BE2C (cell line): ENCODE results near the gene GPR162.

Experiments used
- DNase-seq: peaks from one replicate; pipeline ENCODE4 v3.0.0-alpha.2; 2020
- H3K27me3 ChIP-seq: fragments of 250-450 bp; sonication (Bioruptor Pico); 2 replicates; pipeline ENCODE4 v1.5.1; 2020; ENCODE audit warnings: mild to moderate bottlenecking
- H3K36me3 ChIP-seq: fragments of 250-450 bp; sonication (Bioruptor Pico); 2 replicates; pipeline ENCODE4 v1.5.1; 2020; ENCODE audit warnings: mild to moderate bottlenecking
- H3K4me1 ChIP-seq: fragments of 250-450 bp; sonication (Bioruptor Pico); 2 replicates; pipeline ENCODE4 v1.5.1; 2020
- H3K4me3 ChIP-seq: 2 replicates; pipeline ENCODE4 v1.5.1; 2011; ENCODE audit warnings: low read depth, low read length
- H3K9me3 ChIP-seq: fragments of 250-450 bp; sonication (Bioruptor Pico); 2 replicates; pipeline ENCODE4 v1.5.1; 2020
- TF ChIP-seq, protein P1 (sequence below): IDR thresholded peaks from 2 replicates; pipeline ENCODE4 v1.5.1; 2012; ENCODE audit warnings: mild to moderate bottlenecking, low read depth, low read length

GPR162 gene

DNA sequence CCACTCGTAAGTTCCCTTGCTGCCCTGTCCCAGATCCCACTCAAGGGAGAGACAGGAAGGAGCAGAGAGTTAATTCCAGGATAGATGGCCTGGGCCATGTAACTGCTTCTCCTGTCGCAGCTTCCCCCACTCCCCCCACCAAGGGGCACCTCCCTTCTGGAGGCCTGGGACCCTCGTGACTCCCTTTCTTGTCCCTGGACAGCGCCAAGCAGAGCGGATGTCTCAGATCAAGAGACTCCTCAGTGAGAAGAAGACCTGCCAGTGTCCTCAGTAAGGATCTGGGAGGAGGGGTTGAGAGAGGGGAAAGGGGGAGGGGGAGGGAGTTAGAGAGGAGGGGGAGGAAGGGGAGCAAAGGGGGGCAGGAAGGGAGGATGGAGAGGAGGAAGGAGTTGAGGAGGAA lies 3.0 kb upstream of the GPR162 start:
- TF ChIP-seq, protein P1, sequence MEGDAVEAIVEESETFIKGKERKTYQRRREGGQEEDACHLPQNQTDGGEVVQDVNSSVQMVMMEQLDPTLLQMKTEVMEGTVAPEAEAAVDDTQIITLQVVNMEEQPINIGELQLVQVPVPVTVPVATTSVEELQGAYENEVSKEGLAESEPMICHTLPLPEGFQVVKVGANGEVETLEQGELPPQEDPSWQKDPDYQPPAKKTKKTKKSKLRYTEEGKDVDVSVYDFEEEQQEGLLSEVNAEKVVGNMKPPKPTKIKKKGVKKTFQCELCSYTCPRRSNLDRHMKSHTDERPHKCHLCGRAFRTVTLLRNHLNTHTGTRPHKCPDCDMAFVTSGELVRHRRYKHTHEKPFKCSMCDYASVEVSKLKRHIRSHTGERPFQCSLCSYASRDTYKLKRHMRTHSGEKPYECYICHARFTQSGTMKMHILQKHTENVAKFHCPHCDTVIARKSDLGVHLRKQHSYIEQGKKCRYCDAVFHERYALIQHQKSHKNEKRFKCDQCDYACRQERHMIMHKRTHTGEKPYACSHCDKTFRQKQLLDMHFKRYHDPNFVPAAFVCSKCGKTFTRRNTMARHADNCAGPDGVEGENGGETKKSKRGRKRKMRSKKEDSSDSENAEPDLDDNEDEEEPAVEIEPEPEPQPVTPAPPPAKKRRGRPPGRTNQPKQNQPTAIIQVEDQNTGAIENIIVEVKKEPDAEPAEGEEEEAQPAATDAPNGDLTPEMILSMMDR, result no peak
- Histone ChIP-seq H3K9me3 (no peaks in the 10 kb centered on the region), H3K4me3 (no peak overlapping the region), H3K4me1 (peaks cover 28% of the 10 kb centered on the region), H3K27me3 (no peaks in the 10 kb centered on the region), H3K36me3 (no peaks in the 10 kb centered on the region)
- no peak for DNase-seq

DNA sequence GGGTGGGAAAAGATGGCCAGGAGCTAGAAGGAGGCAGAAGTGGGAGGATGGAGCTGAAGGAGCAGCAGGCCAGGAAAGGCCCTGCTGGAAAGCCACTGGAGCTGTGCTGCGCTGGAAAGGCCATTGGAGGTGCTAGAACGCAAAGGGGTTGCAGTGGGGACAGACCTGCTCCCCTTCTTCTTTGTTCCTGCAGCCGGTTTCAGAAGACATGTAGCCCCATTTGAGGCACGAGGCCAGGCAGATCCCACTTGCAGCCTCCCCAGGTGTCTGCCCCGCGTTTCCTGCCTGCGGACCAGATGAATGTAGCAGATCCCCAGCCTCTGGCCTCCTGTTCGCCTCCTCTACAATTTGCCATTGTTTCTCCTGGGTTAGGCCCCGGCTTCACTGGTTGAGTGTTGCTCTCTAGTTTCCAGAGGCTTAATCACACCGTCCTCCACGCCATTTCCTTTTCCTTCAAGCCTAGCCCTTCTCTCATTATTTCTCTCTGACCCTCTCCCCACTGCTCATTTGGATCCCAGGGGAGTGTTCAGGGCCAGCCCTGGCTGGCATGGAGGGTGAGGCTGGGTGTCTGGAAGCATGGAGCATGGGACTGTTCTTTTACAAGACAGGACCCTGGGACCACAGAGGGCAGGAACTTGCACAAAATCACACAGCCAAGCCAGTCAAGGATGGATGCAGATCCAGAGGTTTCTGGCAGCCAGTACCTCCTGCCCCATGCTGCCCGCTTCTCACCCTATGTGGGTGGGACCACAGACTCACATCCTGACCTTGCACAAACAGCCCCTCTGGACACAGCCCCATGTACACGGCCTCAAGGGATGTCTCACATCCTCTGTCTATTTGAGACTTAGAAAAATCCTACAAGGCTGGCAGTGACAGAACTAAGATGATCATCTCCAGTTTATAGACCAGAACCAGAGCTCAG lies 2.3 kb upstream of the GPR162 start:
- peaks cover 28% of the 10 kb centered on the region for H3K4me1 ChIP-seq
- DNase-seq, result no peak
- H3K9me3 ChIP-seq, result no peaks in the 10 kb centered on the region
- TF ChIP-seq, protein P1, result no peak
- no peak overlapping the region for H3K4me3 ChIP-seq
- H3K36me3 ChIP-seq, result no peaks in the 10 kb centered on the region
- no peaks in the 10 kb centered on the region for H3K27me3 ChIP-seq

DNA sequence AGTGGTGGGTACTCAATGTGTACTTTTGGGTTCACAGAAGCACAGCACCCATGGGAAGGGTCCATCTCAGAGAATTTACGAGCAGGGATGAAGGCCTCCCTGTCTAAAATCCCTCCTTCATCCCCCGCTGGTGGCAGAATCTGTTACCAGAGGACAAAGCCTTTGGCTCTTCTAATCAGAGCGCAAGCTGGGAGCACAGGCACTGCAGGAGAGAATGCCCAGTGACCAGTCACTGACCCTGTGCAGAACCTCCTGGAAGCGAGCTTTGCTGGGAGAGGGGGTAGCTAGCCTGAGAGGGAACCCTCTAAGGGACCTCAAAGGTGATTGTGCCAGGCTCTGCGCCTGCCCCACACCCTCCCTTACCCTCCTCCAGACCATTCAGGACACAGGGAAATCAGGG lies 1.5 kb upstream of the GPR162 start:
- Histone ChIP-seq H3K4me3 (no peak overlapping the region), H3K4me1 (peaks cover 29% of the 10 kb centered on the region), H3K36me3 (no peaks in the 10 kb centered on the region), H3K27me3 (no peaks in the 10 kb centered on the region), H3K9me3 (no peaks in the 10 kb centered on the region)
- no peak for DNase-seq
- TF ChIP-seq, protein P1, result no peak

DNA sequence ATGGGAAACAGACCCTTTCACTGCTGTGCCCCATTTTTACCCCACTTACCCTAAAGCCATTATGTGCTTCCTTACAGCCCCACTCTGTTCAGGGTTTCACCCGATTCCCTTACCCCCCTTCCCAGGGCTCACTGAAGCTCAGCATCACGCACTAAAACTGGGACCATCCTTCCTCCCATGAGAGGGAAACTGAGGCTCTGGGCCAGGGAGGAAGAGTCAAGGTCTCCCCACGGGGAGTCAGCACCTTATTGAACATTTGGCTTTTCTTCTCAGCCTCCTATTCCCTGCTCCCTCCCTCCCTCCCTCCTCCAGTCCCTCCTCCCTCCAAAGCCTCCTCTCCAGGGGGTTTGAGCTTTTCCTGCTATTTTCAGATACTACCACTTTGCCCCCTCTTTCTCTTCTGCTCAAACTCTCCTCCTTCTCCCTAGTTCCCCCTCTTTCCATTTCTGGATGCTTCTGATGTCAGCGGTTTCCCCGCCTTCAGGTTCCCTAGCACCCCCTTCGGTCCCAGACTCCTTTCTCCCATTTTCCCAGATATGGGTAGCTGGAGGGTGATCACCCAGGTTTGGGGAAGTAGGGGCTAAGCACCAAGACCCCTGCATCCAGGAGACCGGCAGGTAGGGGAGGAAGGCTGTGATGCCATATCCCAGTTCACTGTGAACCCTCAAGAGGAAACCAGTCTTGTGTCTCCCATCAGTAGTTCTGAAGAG lies 960 bp downstream of the GPR162 start:
- H3K9me3 ChIP-seq, result no peaks in the 10 kb centered on the region
- H3K27me3 ChIP-seq, result no peaks in the 10 kb centered on the region
- H3K4me1 ChIP-seq, result peaks cover 30% of the 10 kb centered on the region
- TF ChIP-seq, protein P1, result no peak
- H3K36me3 ChIP-seq, result no peaks in the 10 kb centered on the region
- DNase-seq, result no peak
- peak overlapping the region; percentile 64 for H3K4me3 ChIP-seq

DNA sequence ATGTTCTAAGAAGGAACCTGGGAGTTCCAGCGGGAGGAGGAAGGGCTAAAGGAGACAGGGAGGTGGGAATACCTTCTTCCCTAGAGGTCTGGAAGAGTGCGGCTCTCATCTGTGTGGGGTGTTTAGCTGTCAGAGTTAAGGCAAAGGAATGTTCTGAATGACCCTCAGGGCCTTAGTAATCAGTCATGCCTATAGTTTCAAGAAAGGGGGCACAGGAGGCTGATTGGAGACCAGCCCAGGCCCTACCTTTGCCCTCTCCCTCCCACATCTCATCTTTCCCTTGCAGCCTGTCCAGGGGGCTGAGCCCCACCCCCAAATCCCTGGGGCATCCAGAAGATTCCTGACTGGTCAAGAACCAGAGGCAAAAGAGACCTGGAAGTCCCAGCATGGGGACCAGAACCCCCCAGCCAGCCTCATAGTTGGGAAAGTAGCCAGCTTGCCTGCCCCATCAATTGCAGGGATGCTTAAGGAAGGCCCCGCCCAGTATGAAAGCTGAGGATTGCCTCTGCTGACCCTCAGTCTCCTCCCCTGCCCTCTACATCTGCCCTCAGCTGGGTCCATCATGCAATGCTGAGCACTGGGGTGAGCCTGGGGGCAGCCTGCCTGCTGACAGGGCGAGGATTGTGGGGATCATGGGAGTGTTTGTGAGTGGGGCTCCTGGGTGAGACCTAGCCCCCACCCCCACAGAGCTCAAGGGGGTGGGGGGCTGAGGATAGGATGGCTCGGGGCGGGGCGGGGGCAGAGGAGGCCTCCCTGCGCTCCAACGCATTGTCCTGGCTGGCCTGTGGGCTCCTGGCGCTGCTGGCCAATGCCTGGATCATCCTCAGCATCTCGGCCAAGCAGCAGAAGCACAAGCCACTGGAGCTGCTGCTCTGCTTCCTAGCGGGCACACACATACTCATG lies 1.8 kb downstream of the GPR162 start:
- TF ChIP-seq, protein P1, result no peak
- peaks cover 30% of the 10 kb centered on the region for H3K4me1 ChIP-seq
- H3K27me3 ChIP-seq, result no peaks in the 10 kb centered on the region
- DNase-seq, result no peak
- H3K36me3 ChIP-seq, result no peaks in the 10 kb centered on the region
- H3K4me3 ChIP-seq, result no peak overlapping the region
- no peaks in the 10 kb centered on the region for H3K9me3 ChIP-seq
